ENCODE measurements around the gene FLT3LG.

DNA sequence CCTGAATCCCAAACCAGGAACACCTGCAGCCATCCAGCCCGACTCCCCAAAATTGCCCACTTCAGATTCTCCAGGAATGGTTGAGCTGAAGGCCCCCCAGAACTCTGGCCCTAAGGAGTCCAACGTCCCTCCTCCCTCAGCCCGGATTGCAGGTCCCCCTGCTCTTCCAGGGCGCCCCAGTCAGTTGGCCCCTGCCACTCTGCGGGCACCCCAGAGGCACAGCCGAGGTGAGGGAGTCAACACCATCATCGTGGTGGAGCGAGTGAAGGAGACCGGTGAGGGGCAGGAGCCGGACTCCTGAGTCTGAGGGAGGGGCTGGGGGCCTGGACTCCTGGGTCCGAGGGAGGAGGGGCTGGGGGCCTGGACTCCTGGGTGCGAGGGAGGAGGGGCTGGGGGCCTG lies 46.7 kb upstream of the FLT3LG start:
- TF ChIP-seq POLR2A (IDR thresholded peaks at IDR 0.05) (no peak), CTCF (IDR thresholded peaks at IDR 0.05) (no peak)

Measured in vagina (tissue), 2 donors.